Astrocyte of the spinal cord (primary cell): ENCODE results near the gene MS4A10.

ENCODE experiments used
- DNase-seq: peaks from one replicate; pipeline ENCODE4 v3.0.0; 2011; ENCODE audit warnings: low read depth, low spot score
- H3K4me3 ChIP-seq: 2 replicates; pipeline ENCODE4 v1.5.1; 2011; ENCODE audit warnings: low read depth, mild to moderate bottlenecking, low read length, moderate library complexity
- in situ Hi-C: cut with HindIII; loops from 2 replicates; pipeline ENCODE4 v1.10.0; 2017; ENCODE audit warnings: low sequenced_read_pairs
- TF ChIP-seq, protein P1 (sequence below): IDR thresholded peaks from 2 replicates; pipeline ENCODE4 v1.5.1; 2012; ENCODE audit warnings: low read depth, mild to moderate bottlenecking, low read length, inconsistent platforms

Gene MS4A10

DNA sequence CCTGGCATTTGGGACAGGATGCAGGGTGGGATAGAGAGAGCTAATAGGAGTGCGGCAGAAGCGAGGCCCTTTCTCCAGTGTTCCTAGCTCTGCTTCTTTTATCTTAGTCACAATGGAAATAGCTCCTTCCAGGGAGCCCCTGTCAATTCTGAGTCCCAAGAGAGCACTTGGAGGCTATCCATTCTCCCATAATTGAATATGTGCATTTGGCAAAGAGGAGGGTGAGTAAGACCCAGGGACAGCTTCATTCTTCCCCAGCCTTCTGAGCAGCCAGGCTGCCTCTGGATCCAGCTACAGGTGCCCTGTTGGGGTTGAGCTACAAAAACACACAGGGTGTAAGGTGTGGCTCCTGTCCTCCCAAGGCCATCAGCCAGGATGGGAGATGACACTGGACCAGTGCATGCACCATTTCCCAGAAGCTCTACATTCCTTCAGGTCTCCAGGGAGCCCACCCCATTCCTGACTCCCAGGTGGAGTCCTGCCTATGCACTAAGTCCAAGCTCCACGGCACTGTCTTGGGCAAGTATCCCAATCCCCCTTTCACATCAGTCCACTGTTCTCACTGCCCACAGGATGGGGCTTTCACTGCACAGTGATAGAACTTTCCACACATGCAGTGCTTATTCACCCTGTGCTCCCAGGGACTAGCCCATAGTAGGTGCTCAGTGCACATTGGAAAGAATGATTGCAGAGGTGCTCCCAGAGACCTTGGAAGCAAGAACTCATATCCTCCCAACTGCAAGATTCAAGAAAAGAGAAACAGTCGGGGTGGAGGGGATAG lies 6.2 kb downstream of the MS4A10 start:
- in situ Hi-C loops = no loop called here
- TF ChIP-seq, protein P1, sequence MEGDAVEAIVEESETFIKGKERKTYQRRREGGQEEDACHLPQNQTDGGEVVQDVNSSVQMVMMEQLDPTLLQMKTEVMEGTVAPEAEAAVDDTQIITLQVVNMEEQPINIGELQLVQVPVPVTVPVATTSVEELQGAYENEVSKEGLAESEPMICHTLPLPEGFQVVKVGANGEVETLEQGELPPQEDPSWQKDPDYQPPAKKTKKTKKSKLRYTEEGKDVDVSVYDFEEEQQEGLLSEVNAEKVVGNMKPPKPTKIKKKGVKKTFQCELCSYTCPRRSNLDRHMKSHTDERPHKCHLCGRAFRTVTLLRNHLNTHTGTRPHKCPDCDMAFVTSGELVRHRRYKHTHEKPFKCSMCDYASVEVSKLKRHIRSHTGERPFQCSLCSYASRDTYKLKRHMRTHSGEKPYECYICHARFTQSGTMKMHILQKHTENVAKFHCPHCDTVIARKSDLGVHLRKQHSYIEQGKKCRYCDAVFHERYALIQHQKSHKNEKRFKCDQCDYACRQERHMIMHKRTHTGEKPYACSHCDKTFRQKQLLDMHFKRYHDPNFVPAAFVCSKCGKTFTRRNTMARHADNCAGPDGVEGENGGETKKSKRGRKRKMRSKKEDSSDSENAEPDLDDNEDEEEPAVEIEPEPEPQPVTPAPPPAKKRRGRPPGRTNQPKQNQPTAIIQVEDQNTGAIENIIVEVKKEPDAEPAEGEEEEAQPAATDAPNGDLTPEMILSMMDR = no peak
- no peak for DNase-seq
- H3K4me3 ChIP-seq = no peak overlapping the region

DNA sequence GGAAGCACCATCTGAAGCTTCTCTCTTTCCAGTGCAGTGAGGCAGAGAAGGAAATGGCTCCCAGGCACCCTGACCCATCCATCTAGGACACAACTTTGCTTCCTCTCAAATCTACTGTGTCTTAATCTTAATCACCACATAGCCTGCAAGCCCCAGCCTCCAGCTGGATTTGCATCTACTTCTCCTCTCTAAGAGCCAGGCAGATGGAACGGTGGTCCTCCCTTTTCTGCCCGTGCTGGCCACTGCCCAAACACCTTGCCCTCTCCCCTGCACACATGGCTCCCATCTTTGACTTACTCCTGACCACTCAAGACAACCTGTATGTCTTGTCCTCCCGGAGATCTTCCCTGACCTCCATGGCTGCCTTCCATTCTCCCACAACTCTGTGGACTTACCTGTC lies 7.4 kb downstream of the MS4A10 start:
- TF ChIP-seq, protein P1 = no peak
- H3K4me3 ChIP-seq = no peak overlapping the region
- no peak for DNase-seq
- in situ Hi-C loops = no loop called here

DNA sequence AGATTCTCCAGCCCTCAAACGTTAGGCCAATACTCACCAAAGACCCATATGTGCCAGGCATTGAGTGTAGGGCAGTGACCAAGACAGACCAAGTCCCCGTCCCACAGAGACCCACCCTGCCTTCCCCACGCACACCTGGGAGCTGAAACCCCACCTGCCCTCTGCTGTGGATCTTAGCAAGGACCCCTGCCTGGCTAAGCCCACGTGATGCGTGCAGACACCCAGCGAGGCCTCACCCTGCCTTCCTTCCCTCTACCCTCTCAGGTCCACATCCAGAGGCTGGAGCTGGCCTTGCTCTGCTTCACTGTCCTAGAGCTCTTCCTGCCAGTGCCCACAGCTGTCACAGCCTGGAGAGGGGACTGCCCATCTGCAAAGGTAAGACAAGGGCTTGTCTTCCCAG lies 10.2 kb downstream of the MS4A10 start:
- no peak overlapping the region for H3K4me3 ChIP-seq
- no peak for DNase-seq
- TF ChIP-seq, protein P1 = no peak
- in situ Hi-C loops = no loop called here

DNA sequence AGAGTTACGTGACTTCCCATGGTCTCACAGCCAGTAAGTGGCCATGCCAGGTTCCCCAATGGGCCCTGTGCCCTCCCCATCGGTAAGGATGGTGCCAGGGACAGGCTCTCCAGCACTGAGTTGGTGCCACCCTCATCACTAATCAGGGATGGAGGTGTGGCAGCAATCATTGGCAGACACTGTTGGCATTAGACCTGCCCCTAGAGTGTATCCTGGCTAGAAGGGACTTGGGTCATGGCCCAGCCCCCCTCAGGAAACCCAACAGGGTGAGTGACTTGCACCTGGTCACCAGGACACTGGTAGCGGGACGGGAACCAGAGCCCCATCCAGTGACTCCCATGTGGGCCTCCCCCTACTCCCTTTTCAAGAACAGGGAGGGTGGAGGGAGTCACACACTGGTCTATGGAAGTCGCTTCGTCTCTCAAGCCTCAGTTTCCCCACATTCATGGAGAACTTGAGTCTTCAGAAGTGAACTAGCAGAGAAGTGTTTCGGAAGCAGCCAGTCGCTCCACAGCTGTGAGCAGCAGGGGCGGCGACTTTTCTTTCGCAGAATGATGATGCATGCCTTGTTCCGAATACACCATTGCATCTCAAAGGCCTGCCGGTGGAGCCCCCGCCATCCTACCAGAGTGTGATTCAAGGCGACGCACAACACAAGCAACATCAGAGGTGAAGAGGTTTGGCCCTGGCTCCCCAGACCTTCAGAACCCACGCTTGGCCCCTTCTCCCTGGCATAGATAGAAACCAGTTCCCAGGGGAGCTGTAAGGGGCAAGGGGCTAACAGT lies 12.9 kb downstream of the MS4A10 start:
- in situ Hi-C loops = no loop called here
- DNase-seq = no peak
- no peak overlapping the region for H3K4me3 ChIP-seq
- TF ChIP-seq, protein P1 = no peak

DNA sequence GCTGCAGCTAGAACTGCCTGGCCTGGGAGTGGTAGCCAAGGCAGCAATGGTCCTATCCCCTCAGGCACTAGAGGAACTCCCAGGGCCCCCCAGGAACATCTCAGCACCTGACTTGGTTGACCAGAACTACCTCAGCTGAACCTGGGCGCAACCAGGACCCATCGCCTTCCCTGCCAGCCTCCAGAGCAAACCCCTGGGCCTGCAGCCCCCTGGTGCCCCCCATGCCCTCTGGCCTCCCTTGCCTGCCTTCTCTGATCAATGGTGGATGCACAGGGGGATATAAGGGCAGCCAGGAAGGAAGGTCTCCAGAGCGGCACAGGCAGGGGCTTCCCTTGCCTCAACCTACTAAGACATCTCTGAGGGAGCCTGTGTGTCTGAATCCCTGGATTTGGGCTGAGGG lies 13.5 kb downstream of the MS4A10 start:
- TF ChIP-seq, protein P1 = no peak
- in situ Hi-C loops = no loop called here
- H3K4me3 ChIP-seq = no peak overlapping the region
- DNase-seq = no peak

DNA sequence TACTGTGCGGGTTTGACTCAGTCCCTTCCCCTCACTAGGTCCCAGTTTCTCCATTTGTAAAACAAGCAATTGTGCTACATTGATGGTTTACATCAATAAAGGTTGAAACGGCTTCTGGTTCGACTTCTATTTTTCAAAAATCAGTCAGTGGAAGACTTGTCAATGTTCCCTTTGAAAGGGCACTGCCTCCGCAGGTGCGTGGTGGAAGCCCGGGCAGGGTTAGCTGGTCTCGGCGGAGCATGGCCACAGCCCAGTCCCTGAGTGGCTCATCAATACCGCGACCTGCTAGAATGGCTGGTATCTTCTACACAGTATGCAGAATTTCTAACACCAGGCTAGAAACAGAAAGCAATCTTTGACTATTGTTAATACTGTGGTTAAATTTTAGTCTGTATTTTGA lies 16.1 kb downstream of the MS4A10 start:
- in situ Hi-C loops = no loop called here
- TF ChIP-seq, protein P1 = no peak
- DNase-seq = no peak
- no peak overlapping the region for H3K4me3 ChIP-seq
